ENCODE data around the gene GCH1.

GCH1 gene

GRCh38 chr14:54864526-54864925 lies 38.1 kb downstream of the GCH1 start:
- no peak for DNase-seq

- no peak for DNase-seq
These were observed 44.8 kb downstream of the GCH1 start for GRCh38 chr14:54857830-54858269.

- no peak for DNase-seq
These were observed 46.5 kb downstream of the GCH1 start for GRCh38 chr14:54856152-54856551.

- no peak for DNase-seq
These were observed 48.4 kb downstream of the GCH1 start for GRCh38 chr14:54854181-54854580.

- no peak for DNase-seq
These were observed 49.3 kb downstream of the GCH1 start for GRCh38 chr14:54853339-54853738.

GRCh38 chr14:54852215-54852614 lies 50.4 kb downstream of the GCH1 start:
- no peak for DNase-seq

- DNase-seq = no peak
These were observed 53.7 kb downstream of the GCH1 start for GRCh38 chr14:54848910-54849309.

- no peak for DNase-seq
These were observed 57.0 kb downstream of the GCH1 start for GRCh38 chr14:54845641-54846040.

GRCh38 chr14:54844479-54844878 lies 58.1 kb downstream of the GCH1 start:
- no peak for DNase-seq

- no peak for DNase-seq
These were observed 61.8 kb downstream of the GCH1 start for GRCh38 chr14:54840798-54841197.

- DNase-seq = no peak
These were observed 62.3 kb downstream of the GCH1 start for GRCh38 chr14:54840336-54840735.

GRCh38 chr14:54839701-54840119 lies 62.9 kb downstream of the GCH1 start:
- no peak for DNase-seq

- no peak for DNase-seq
These were observed 63.6 kb downstream of the GCH1 start for GRCh38 chr14:54838931-54839512.

GRCh38 chr14:54837508-54838149 lies 65.0 kb downstream of the GCH1 start:
- DNase-seq = no peak

- no peak for DNase-seq
These were observed 66.4 kb downstream of the GCH1 start for GRCh38 chr14:54836231-54836630.

- no peak for DNase-seq
These were observed 67.9 kb downstream of the GCH1 start for GRCh38 chr14:54834727-54835126.

- no peak for DNase-seq
These were observed 68.5 kb downstream of the GCH1 start for GRCh38 chr14:54834081-54834480.

GRCh38 chr14:54830650-54831049 lies 72.0 kb downstream of the GCH1 start:
- DNase-seq = no peak

GRCh38 chr14:54829486-54830224 lies 73.0 kb downstream of the GCH1 start:
- DNase-seq = no peak

GRCh38 chr14:54828037-54828436 lies 74.6 kb downstream of the GCH1 start:
- no peak for DNase-seq

GRCh38 chr14:54823757-54824549 lies 78.7 kb downstream of the GCH1 start:
- DNase-seq = no peak

- no peak for DNase-seq
These were observed 79.9 kb downstream of the GCH1 start for GRCh38 chr14:54822685-54823084.

Data from fibroblast of skin of abdomen (primary cell).